Cardiac muscle cell (in vitro differentiated cells and primary cell): ENCODE results near the gene SHROOM3. TPM values are rescaled to one million over a fixed set of nuclear protein-coding genes. Genes with fewer than 3 reads are reported as not detected.

ENCODE experiments used
- DNase-seq, 2 donors: peaks; one replicate each; pipeline versions ENCODE4 v3.0.0 to v3.0.0-alpha.2; 2010 to 2017; ENCODE audit warnings: low read depth in 1 of 2, low spot score in 1 of 2
- H3K27ac ChIP-seq: fragments of 200-600 bp; sonication (generic); 2 replicates; pipeline ENCODE4 v1.5.1; 2016
- H3K27me3 ChIP-seq: fragments of 200-600 bp; sonication (generic); 2 replicates; pipeline ENCODE4 v1.6.0; 2016; ENCODE audit warnings: control low read depth
- H3K36me3 ChIP-seq: fragments of 200-600 bp; sonication (generic); 2 replicates; pipeline ENCODE4 v1.5.1; 2016; ENCODE audit warnings: control low read depth
- H3K4me1 ChIP-seq: fragments of 200-600 bp; sonication (generic); 2 replicates; pipeline ENCODE4 v1.8.1; 2017; ENCODE audit warnings: low read depth, mild to moderate bottlenecking, mixed run types
- H3K4me3 ChIP-seq: fragments of 200-600 bp; sonication (generic); 2 replicates; pipeline ENCODE4 v1.5.1; 2016; ENCODE audit warnings: mild to moderate bottlenecking
- H3K9me3 ChIP-seq: fragments of 200-600 bp; sonication (generic); 2 replicates; pipeline ENCODE4 v1.5.1; 2017; ENCODE audit warnings: low read depth, mild to moderate bottlenecking, control low read depth
- CTCF ChIP-seq: IDR thresholded peaks from 2 replicates; pipeline ENCODE4 v1.5.1; 2012; ENCODE audit warnings: low read depth, mild to moderate bottlenecking, low read length
- polyA plus RNA-seq: library from polyadenylated mRNA; unstranded; fragments of >200 nt; fragmentation: Nextera tagmentation; extraction: Ambion mirVana; gene quantifications from 2 replicates; pipeline ENCODE4 v1.2.1, GENCODE V29; 2016
- total RNA-seq: library from RNA; depleted of rRNA; stranded (reverse); fragments of >200 nt; gene quantifications from 2 replicates; pipeline ENCODE4 v1.2.3, GENCODE V29; 2016

The SHROOM3 gene
- total and polyA plus RNA-seq, 2 experiments from 2014 or later = 13.7 to 47.7 TPM

GRCh38 chr4:76498550-76498949 is 63.5 kb downstream of the SHROOM3 start:
- H3K36me3 ChIP-seq = no peaks in the 10 kb centered on the region
- H3K4me3 ChIP-seq = no peak overlapping the region
- H3K27me3 ChIP-seq = no peaks in the 10 kb centered on the region
- no peak overlapping the region for H3K27ac ChIP-seq
- no peak for DNase-seq
- no peaks in the 10 kb centered on the region for H3K9me3 ChIP-seq
- TF ChIP-seq CTCF = no peak
- no peaks in the 10 kb centered on the region for H3K4me1 ChIP-seq

GRCh38 chr4:76499461-76499860 is 64.4 kb downstream of the SHROOM3 start:
- Histone ChIP-seq H3K9me3 (no peaks in the 10 kb centered on the region), H3K4me3 (no peak overlapping the region), H3K4me1 (no peaks in the 10 kb centered on the region), H3K27ac (no peak overlapping the region), H3K36me3 (no peaks in the 10 kb centered on the region), H3K27me3 (no peaks in the 10 kb centered on the region)
- DNase-seq = no peak
- TF ChIP-seq CTCF = no peak

GRCh38 chr4:76502886-76503285 is 67.9 kb downstream of the SHROOM3 start:
- DNase-seq = no peak
- no peak overlapping the region for H3K4me3 ChIP-seq
- no peaks in the 10 kb centered on the region for H3K9me3 ChIP-seq

GRCh38 chr4:76504613-76505465 is 69.8 kb downstream of the SHROOM3 start:
- DNase-seq = peak; percentile 64 to 75
- no peaks in the 10 kb centered on the region for H3K9me3 ChIP-seq
- peak; percentile 64 for TF ChIP-seq CTCF
- no peak overlapping the region for H3K27ac ChIP-seq
- H3K4me1 ChIP-seq = no peaks in the 10 kb centered on the region
- H3K4me3 ChIP-seq = no peak overlapping the region
- no peaks in the 10 kb centered on the region for H3K36me3 ChIP-seq
- no peaks in the 10 kb centered on the region for H3K27me3 ChIP-seq

More at GRCh38 chr4:76502886-76503285, 67.9 kb downstream of the SHROOM3 start:
- Histone ChIP-seq H3K4me1 (no peaks in the 10 kb centered on the region), H3K27me3 (no peaks in the 10 kb centered on the region), H3K36me3 (no peaks in the 10 kb centered on the region), H3K27ac (no peak overlapping the region)
- TF ChIP-seq CTCF = no peak

GRCh38 chr4:76511947-76512346 is 76.9 kb downstream of the SHROOM3 start:
- Histone ChIP-seq H3K27me3 (no peaks in the 10 kb centered on the region), H3K27ac (no peak overlapping the region), H3K4me1 (no peaks in the 10 kb centered on the region), H3K4me3 (no peak overlapping the region), H3K9me3 (no peaks in the 10 kb centered on the region), H3K36me3 (no peaks in the 10 kb centered on the region)
- TF ChIP-seq CTCF = no peak
- DNase-seq = no peak
